Activated naive CD4-positive, alpha-beta T cell treated with anti-CD3 and anti-CD28 coated beads for 36 hours (primary cell): Measurements from ENCODE around the gene JUND. TPM values are rescaled to one million over a fixed set of nuclear protein-coding genes. Genes with fewer than 3 reads are reported as not detected.

Source experiments
- microRNA-seq: library from miRNA; unstranded; fragments of <30 nt; microRNA quantifications from one replicate; pipeline ENCODE4 v1.2.0, GENCODE V29; 2022; ENCODE audit warnings: borderline microRNAs expressed, borderline replicate concordance
- total RNA-seq, 2 experiments: library from RNA; stranded (reverse); gene quantifications; one replicate each; pipeline ENCODE4 v1.2.3, GENCODE V29; 2021

Gene JUND
- total RNA-seq, 2 experiments from 2014 or later = 87.9 to 105 TPM

Small RNA genes lying within 50 kb of the gene (microRNA-seq; reads per million reads assigned to microRNA genes)
- gene MIR3188 = 10.4 reads per million, percentile 23 among the genes with 10 or more reads in this experiment

Other genes starting within 250 kb of the JUND start
- gene IL12RB1, start 194.7 kb downstream of the JUND start, total RNA-seq = 10 to 100 TPM; 10.1 to 14.4 TPM
- 10 to 100 TPM; 12.8 to 13.5 TPM for gene MAST3, start 183.8 kb downstream of the JUND start, total RNA-seq
- gene PIK3R2, start 128.5 kb downstream of the JUND start, total RNA-seq = 10 to 100 TPM; 16.1 to 16.3 TPM
- 10 to 100 TPM; 19.0 to 20.8 TPM for gene IFI30, start 107.8 kb downstream of the JUND start, total RNA-seq
- 1 to 10 TPM; 6.3 to 6.5 TPM for gene MPV17L2, start 88.4 kb downstream of the JUND start, total RNA-seq
- gene RAB3A, start 77.6 kb downstream of the JUND start, total RNA-seq = 1 to 10 TPM; 3.8 to 6.0 TPM
- gene PDE4C, start 55.2 kb downstream of the JUND start, total RNA-seq = under 1 TPM in 1 of 2 experiments, not detected in 1; 0.10 TPM
- gene IQCN, start 7.2 kb downstream of the JUND start, total RNA-seq = under 1 TPM in 1 of 2 experiments, not detected in 1; 0.19 TPM
- gene LSM4, start 41.5 kb upstream of the JUND start, total RNA-seq = 100 to 1,000 TPM; 439 to 451 TPM
- gene PGPEP1, start 59.0 kb upstream of the JUND start, total RNA-seq = 10 to 100 TPM; 14.4 to 15.6 TPM
- gene GDF15, start 104.5 kb upstream of the JUND start, total RNA-seq = under 1 TPM in 1 of 2 experiments, not detected in 1; 0.20 TPM
- not detected for gene LRRC25, start 116.0 kb upstream of the JUND start, total RNA-seq
- gene SSBP4, start 137.8 kb upstream of the JUND start, total RNA-seq = 10 to 100 TPM; 62.6 to 71.4 TPM
- 10 to 100 TPM; 12.3 to 14.3 TPM for gene ISYNA1, start 156.5 kb upstream of the JUND start, total RNA-seq
- 10 to 100 TPM; 14.1 TPM for gene ELL, start 240.4 kb upstream of the JUND start, total RNA-seq